HL-60/S4 (cell line): ENCODE results near the gene ZNF157.

Source experiments
- in situ Hi-C: fragments of 300-500 bp; cut with MboI; formaldehyde crosslinking; loops from 2 replicates; pipeline ENCODE4 v1.14.3; 2022; ENCODE audit warnings: low sequenced_read_pairs

ZNF157 gene

DNA sequence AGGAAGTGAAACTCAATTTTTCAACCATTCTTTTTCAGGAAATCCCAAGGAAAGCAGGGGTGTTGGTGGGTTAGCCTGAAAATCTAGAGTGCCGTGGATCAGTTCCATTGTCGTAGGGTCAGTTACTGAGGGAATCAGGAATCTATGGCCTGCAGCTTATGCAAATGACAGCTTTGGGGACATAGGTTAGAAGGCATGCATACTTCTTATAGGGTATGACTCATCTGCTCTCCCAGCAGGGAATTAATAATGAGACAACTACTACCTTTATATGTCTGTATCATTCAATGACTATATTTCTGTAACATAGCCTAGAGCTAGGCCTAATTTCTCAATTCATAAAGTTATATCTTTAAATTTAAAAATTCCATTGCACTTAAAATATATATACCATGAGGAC, 76.1 kb downstream of the ZNF157 start:
- in situ Hi-C loops, result no loop called here

DNA sequence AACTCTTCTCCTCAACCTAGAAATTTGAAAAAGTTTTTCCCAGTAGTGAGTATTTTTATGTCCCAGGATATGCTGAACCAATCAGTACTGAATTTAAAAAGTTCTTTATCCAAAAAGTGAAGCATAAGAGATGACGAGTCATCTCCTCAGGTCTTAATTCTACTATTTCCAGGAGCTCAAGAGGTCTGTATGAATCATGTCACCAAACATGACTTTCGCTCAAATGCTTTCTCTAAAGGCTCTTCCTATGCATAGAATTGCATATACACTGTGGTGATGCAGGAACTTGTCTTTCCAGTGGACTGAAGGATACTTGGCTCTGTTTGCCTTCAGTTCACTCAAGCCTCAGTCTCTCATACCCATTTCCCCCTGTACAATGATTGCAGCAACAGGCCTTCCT, 76.6 kb downstream of the ZNF157 start:
- in situ Hi-C loops, result no loop called here

DNA sequence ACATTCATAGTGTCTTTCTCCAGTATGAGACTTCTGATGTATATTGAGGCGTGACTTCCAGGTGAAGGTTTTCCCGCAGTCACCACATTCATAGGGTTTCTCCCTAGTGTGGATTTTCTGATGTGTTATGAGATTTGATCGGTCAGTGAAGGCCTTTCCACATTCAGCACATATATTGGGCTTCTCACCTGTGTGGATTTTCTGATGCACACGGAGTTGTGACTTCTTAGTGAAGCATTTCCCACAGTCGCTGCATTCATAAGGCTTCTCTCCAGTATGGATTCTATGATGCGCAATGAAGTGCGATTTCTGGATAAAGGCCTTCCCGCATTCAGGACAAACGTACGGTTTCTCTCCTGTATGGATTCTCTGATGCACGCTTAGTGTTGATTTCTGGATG, 77.2 kb downstream of the ZNF157 start:
- in situ Hi-C loops, result no loop called here

DNA sequence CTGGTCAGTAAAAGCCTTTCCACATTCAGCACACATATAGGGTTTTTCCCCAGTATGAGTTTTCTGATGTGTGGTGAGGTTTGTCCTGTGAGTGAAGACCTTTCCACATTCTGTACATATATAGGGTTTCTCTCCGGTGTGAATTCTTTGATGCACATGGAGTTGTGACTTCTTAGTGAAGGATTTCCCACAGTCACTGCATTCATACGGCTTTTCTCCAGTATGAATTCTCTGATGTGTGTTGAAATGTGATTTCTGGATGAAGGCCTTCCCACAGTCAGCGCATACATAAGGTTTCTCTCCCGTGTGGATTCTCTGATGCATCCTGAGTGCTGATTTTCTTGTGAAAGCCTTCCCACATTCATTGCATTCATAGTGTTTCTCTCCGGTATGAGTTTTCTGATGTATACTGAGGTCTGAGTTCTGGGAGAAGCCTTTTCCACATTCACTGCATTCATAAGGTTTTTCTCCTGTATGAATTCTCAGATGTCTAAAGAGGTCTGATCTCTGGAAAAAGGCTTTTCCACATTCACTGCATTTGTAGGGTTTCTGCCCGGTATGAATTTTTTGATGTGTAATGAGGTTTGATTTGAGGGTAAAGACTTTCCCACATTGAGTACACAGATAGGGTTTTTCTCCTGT, 77.9 kb downstream of the ZNF157 start:
- in situ Hi-C loops, result no loop called here

DNA sequence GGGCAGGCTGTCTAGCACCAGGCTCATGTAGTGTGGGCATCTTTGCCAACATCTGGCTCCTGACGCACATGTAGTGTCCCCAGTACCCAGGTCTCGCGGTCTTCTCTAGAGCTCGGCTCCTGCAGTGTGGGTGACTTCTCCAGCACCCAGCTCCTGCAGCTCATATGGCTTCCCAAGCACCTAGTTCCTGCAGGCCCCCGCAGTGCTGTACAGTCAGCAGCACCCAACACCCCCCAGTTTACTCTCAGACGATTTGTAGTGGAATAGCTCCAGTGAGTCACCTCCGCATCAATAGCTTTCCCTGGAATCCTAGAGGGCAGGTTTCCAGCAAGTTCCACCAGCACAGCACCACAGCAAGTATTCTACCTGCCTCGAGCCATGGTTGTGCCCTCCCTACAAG, 81.7 kb downstream of the ZNF157 start:
- in situ Hi-C loops, result no loop called here

DNA sequence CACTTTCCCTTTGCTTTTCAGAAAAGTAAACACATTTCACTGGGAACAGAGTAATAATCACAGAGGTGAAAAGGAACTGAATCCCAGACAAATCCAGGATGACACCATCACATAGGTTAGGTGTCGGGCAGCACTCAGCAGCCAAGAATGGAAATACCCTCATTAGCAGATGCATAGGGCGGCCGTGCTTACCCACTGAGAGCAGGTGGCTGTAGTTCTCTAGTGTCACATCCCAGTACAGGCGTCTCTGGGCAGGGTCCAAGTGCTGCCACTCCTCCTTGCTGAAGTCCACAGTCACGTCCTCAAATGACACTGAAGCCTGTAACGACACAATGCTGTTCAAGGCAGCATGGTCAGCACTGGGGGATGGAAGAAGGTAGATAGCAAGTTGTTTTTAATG, 85.7 kb downstream of the ZNF157 start:
- in situ Hi-C loops, result no loop called here

DNA sequence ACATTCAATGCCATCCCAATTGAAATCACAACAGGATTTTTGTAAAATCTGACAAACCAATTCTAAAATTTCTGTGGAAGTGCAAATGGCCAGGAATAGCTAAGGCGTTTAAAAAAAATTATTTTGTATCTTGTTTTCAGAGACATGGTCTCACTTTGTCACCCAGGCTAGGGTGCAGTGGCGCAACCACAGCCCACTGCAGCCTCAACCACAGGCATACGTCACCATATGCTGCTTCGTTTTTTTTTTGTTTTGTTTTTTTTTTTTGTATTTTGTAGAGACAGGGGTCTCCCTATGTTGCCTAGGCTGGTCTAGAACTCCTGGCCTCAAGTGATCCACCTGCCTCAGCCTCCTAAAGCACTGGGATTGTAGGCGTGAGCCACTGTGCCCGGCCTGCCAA, 88.2 kb downstream of the ZNF157 start:
- in situ Hi-C loops, result no loop called here

DNA sequence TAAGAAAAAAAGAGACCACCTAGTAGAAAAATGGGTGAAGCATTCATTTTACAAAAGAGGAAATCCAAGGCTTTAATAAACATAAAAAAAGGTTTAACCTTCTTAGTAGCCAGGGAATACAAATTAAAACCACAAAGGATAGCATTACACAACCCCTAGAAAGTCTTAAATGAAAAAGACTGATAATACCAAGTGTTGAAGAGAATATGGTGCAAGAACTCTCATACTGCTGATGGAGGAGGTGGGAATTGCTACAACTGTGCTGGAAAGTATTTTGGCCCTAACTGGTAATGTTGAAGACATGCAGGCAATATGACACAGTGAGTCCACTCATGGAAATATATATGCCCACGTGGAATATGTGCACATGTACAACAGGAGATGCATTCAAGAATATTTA, 90.2 kb downstream of the ZNF157 start:
- in situ Hi-C loops, result no loop called here
